Esophagus muscularis mucosa (tissue), 4 donors: ENCODE results near the gene MT1H. TPM values are rescaled to one million over a fixed set of nuclear protein-coding genes. Genes with fewer than 3 reads are reported as not detected.

Experiments
- DNase-seq: peaks from one replicate; pipeline ENCODE4 v3.0.0-alpha.2; 2017; ENCODE audit errors: extremely low spot score
- H3K27ac ChIP-seq, 4 donors: fragments of 200-600 bp; sonication (generic); replicated peaks in 1 of 4; 1 replicate in 3 of 4; 2 replicates in 1 of 4; pipeline ENCODE4 v1.5.1; 2016 to 2019; ENCODE audit warnings: mild to moderate bottlenecking in 1 of 4
- H3K27me3 ChIP-seq, 4 donors: fragments of 200-600 bp; sonication (generic); one replicate each; pipeline versions ENCODE4 v1.5.1 to v1.6.0; 2016 to 2019
- H3K36me3 ChIP-seq, 4 donors: fragments of 200-600 bp; sonication (generic); one replicate each; pipeline ENCODE4 v1.5.1; 2016 to 2019
- H3K4me1 ChIP-seq, 4 donors: fragments of 200-600 bp; sonication (generic); one replicate each; pipeline ENCODE4 v1.5.1; 2016 to 2019
- H3K4me3 ChIP-seq, 4 donors: fragments of 200-600 bp; sonication (generic); 1 replicate in 2 of 4; 2 replicates in 2 of 4; pipeline ENCODE4 v1.5.1; 2016 to 2019; ENCODE audit warnings: mild to moderate bottlenecking in 4 of 4, moderate library complexity in 1 of 4
- H3K9me3 ChIP-seq, 4 donors: fragments of 200-600 bp; sonication (generic); 1 replicate in 3 of 4; 2 replicates in 1 of 4; pipeline ENCODE4 v1.5.1; 2016 to 2019
- EP300 ChIP-seq: sonication (generic); formaldehyde crosslinking; IDR thresholded peaks from one replicate; pipeline ENCODE4 v1.6.1; 2017; ENCODE audit warnings: antibody characterized with exemption
- POLR2A ChIP-seq: fragments of 450-650 bp; IDR thresholded peaks from one replicate; pipeline ENCODE4 v1.6.1; 2017; ENCODE audit warnings: antibody characterized with exemption, moderate library complexity, mild to moderate bottlenecking, low read depth
- POLR2AphosphoS5 ChIP-seq, 2 donors: sonication (generic); formaldehyde crosslinking; IDR thresholded peaks; one replicate each; pipeline ENCODE4 v1.6.1; 2017; ENCODE audit warnings: antibody characterized with exemption in 2 of 2
- WGBS: methylation state at CpG from one replicate; pipeline ENCODE4 v1.1.5; 2018; 5-methylcytosine and 5-hydroxymethylcytosine counted together
- intact Hi-C: fragments of 100-400 bp; cut with DNase I; formaldehyde crosslinking; loops from one replicate; pipeline ENCODE4 v1.15.1; 2023
- total RNA-seq, 4 donors: library from RNA; depleted of rRNA; stranded (reverse); fragments of >200 nt; gene quantifications; one replicate each; pipeline versions ENCODE4 v1.1.0 to v1.2.1, GENCODE V29; 2016
- TF ChIP-seq, protein P1 (sequence below), 3 experiments: fragments of 200-600 bp in 2 of 3; fragments of 450-650 bp in 1 of 3; sonication (generic) in 2 of 3; IDR thresholded peaks; one replicate each; pipeline ENCODE4 v1.5.1; 2017 to 2019; ENCODE audit warnings: antibody characterized with exemption in 3 of 3, mild to moderate bottlenecking in 2 of 3, moderate library complexity in 1 of 3

Gene MT1H
- total RNA-seq, 4 donors from 2014 or later: not detected

DNA sequence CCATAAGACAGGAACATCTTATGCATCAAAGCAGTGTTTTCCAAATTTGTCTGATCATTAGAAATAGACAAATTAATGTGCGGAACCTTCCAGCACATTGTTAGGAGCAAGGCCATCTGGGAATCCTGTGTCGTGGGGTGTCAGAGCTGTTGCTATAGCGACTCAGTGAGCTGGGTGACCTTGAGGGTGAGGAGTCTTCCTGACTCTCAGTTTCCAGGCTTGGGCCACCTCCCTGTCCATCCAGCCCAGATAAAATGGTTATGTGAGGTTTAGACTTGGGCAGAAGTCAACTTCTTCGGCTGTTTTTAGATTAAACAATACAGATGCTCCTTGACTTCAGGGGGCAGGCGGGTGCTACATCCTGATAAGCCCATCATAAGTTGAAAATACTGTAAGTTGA is 33.2 kb downstream of the MT1H start:
- H3K4me1 ChIP-seq: peaks cover 3 to 10% (median 6%) of the 10 kb centered on the region in 4 donors
- intact Hi-C loops: loop anchor here (2.0 to 5.0 kb wide), 3 partner anchors 30 to 186 kb away; no protein-coding TSS in a partner anchor
- WGBS: 89% methylated on average over 5 of the region's 5 CpGs

DNA sequence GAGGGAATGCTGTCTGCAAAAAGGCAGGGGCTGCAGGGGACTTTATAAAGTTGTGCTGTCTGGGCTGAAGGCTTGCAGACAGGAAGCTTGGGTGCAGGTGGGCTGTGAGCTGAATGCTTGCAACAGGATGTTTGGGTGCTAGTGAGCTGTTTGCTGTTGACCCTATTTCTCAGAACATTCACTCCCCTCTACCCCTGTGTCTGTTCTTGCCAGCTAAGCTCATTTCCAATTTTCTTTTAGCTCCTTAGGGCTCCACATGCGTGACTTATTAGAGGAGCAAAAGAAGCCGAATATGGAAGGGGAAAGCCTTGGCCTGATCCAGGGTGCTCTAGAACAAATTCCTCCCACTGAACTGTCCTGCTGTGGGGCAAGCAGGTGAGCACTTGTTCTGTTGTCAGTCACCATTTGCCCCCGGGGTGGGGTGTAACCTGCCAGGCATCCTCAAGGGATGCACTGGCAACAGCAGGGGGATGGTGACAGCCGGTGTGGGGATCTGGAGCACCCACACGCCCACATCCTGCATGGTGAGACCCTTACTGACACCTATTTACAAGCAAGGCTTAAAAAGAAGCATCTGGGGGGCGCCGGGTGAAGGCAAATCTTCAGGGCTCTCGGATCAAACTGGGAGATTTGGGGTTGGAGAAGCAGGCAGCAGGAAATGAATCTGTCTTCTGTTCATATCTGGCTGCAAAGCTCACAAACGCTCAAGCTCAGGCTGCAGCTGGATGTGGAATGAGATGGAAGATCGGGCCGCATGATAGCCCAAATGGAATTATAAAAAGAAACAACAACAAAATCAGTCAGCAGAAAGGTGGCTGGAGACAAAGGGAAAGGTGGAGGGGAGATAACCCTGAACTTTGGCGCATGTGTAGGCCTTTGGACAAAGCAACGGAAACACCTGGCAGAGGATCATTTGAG is 39.2 kb downstream of the MT1H start:
- 63% methylated on average over 13 of the region's 13 CpGs for WGBS
- no peak for DNase-seq
- TF ChIP-seq POLR2A (no peak), EP300 (no peak), POLR2AphosphoS5 (IDR thresholded peaks at IDR 0.05) (no peak)
- TF ChIP-seq, protein P1, sequence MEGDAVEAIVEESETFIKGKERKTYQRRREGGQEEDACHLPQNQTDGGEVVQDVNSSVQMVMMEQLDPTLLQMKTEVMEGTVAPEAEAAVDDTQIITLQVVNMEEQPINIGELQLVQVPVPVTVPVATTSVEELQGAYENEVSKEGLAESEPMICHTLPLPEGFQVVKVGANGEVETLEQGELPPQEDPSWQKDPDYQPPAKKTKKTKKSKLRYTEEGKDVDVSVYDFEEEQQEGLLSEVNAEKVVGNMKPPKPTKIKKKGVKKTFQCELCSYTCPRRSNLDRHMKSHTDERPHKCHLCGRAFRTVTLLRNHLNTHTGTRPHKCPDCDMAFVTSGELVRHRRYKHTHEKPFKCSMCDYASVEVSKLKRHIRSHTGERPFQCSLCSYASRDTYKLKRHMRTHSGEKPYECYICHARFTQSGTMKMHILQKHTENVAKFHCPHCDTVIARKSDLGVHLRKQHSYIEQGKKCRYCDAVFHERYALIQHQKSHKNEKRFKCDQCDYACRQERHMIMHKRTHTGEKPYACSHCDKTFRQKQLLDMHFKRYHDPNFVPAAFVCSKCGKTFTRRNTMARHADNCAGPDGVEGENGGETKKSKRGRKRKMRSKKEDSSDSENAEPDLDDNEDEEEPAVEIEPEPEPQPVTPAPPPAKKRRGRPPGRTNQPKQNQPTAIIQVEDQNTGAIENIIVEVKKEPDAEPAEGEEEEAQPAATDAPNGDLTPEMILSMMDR (IDR thresholded peaks at IDR 0.05): no peak
- Histone ChIP-seq H3K36me3 (no peaks in the 10 kb centered on the region), H3K27me3 (no peaks in the 10 kb centered on the region), H3K4me3 (no peak overlapping the region), H3K27ac (no peak overlapping the region), H3K9me3 (no peaks in the 10 kb centered on the region), H3K4me1 (no peaks in the 10 kb centered on the region)
- intact Hi-C loops: no loop called here

More for the DNA sequence above, 33.2 kb downstream of the MT1H start:
- Histone ChIP-seq H3K36me3 (no peaks in the 10 kb centered on the region), H3K4me3 (no peak overlapping the region), H3K27ac (no peak overlapping the region), H3K27me3 (no peaks in the 10 kb centered on the region), H3K9me3 (no peaks in the 10 kb centered on the region)
- TF ChIP-seq, protein P1 (IDR thresholded peaks at IDR 0.05): no peak
- TF ChIP-seq POLR2A: no peak
- no peak for TF ChIP-seq POLR2AphosphoS5 (IDR thresholded peaks at IDR 0.05)
- TF ChIP-seq EP300: no peak
- no peak for DNase-seq

DNA sequence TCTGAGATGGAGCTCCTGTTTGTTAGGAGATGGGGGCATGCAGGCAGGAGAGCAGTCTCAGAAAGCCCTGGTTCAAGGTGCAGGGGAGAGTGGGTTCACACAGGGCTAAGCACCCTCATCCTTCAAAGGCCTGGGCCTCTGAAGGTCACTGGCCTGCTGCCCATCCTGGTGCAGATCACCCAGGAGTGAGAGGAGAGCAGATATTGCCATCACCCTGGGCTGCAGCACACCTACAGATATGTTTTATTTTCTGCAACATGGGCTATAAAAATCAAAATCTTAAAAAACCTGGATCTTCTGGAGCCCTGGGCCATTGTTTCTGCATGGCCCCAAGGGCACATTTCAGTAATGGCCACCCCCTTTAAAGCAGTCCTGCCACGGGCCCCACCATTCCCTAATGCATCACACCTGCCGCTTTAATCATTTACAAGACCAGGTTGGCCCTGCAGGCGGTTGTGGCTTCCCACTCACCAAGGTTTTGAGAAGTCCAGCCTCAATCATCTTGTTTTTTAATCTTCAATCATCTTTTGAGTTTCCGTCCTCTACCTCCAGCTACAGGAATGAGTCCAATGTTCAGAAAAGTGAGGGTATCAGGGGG is 39.9 kb downstream of the MT1H start:
- H3K9me3 ChIP-seq: no peaks in the 10 kb centered on the region
- TF ChIP-seq POLR2A: no peak
- TF ChIP-seq, protein P1 (IDR thresholded peaks at IDR 0.05): no peak
- TF ChIP-seq POLR2AphosphoS5 (IDR thresholded peaks at IDR 0.05): no peak
- no peak for TF ChIP-seq EP300
- H3K4me1 ChIP-seq: no peaks in the 10 kb centered on the region
- 91% methylated on average over 4 of the region's 4 CpGs for WGBS
- intact Hi-C loops: no loop called here
- no peaks in the 10 kb centered on the region for H3K36me3 ChIP-seq
- no peak overlapping the region for H3K4me3 ChIP-seq
- no peak for DNase-seq
- no peaks in the 10 kb centered on the region for H3K27me3 ChIP-seq
- no peak overlapping the region for H3K27ac ChIP-seq

DNA sequence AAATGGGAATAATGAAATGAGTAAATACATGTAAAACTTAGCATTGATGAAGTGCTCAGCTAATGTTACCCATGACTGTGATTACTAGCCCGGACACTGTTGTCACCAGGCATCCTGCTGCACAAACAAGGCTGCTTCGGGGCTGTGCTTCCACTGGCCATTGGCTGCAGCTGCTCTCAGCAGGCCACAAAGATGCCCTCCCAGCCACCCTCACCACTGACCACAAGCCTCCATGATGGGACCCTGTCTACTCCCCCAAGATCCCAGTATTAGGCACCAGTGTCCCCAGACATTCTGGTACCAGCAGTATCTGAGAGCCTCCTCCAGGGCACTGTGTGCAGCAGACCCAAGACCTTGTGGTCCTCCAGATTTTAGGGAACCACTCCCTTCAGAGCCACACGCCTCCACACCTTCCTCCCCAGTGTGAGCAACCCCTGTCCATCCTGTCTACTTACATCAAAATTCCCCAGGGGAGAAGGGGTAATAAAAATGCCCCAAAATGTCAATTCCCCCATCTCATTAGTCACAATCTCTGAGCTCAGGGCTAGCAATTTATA is 40.6 kb downstream of the MT1H start:
- DNase-seq: no peak
- Histone ChIP-seq H3K27ac (no peak overlapping the region), H3K36me3 (no peaks in the 10 kb centered on the region), H3K4me1 (no peaks in the 10 kb centered on the region), H3K9me3 (no peaks in the 10 kb centered on the region), H3K27me3 (no peaks in the 10 kb centered on the region), H3K4me3 (no peak overlapping the region)
- intact Hi-C loops: no loop called here
- 78% methylated on average over 3 of the region's 3 CpGs for WGBS
- TF ChIP-seq, protein P1 (IDR thresholded peaks at IDR 0.05): no peak
- TF ChIP-seq POLR2AphosphoS5 (IDR thresholded peaks at IDR 0.05) (no peak), EP300 (no peak), POLR2A (no peak)
